ENCODE results near the gene TSHR.

GRCh38 chr14:81133400-81133799 lies 178.0 kb downstream of the TSHR start:
- TF ChIP-seq POLR2A (IDR thresholded peaks at IDR 0.05): no peak
- TF ChIP-seq CTCF (IDR thresholded peaks at IDR 0.05): no peak
